Hair follicle dermal papilla cell (primary cell): ENCODE measurements around the gene SNX30. TPM values are rescaled to one million over a fixed set of nuclear protein-coding genes. Genes with fewer than 3 reads are reported as not detected.

ENCODE experiments used
- total RNA-seq: library from RNA; depleted of rRNA; stranded (reverse); fragments of >200 nt; gene quantifications from 2 replicates; pipeline ENCODE4 v1.2.3, GENCODE V29; 2012

SNX30 gene
- 17.0 and 20.1 TPM in 2 replicates for total RNA-seq

GRCh38 chr9:112750016-112750763 is at the start of gene SNX30:
Gene SNX30 (plus strand): TSS chr9:112750760. CDS start chr9:112751002, 242 bp downstream.

GRCh38 chr9:112717661-112718331 is 32.8 kb upstream of the SNX30 start, which contains the start of gene INIP:
Gene INIP (minus strand): TSS chr9:112718117. CDS start chr9:112716485, 1,632 bp downstream.

GRCh38 chr9:112890106-112891081 is 139.8 kb downstream of the SNX30 start, which contains the start of gene SLC46A2:
Gene SLC46A2 (minus strand): TSS chr9:112890876. CDS start chr9:112890681, 195 bp downstream.

Other genes starting within 250 kb of the SNX30 start
- 14.3 and 18.2 TPM in 2 replicates for gene INIP, start 32.6 kb upstream of the SNX30 start, total RNA-seq
- not detected in 2 replicates for gene SLC46A2, start 140.1 kb downstream of the SNX30 start, total RNA-seq